ENCODE results near the gene MARK1.

The MARK1 gene

GRCh38 chr1:220707160-220707559, 179.2 kb downstream of the MARK1 start:
- no peaks in the 10 kb centered on the region for H3K36me3 ChIP-seq
- TF ChIP-seq, protein P1, sequence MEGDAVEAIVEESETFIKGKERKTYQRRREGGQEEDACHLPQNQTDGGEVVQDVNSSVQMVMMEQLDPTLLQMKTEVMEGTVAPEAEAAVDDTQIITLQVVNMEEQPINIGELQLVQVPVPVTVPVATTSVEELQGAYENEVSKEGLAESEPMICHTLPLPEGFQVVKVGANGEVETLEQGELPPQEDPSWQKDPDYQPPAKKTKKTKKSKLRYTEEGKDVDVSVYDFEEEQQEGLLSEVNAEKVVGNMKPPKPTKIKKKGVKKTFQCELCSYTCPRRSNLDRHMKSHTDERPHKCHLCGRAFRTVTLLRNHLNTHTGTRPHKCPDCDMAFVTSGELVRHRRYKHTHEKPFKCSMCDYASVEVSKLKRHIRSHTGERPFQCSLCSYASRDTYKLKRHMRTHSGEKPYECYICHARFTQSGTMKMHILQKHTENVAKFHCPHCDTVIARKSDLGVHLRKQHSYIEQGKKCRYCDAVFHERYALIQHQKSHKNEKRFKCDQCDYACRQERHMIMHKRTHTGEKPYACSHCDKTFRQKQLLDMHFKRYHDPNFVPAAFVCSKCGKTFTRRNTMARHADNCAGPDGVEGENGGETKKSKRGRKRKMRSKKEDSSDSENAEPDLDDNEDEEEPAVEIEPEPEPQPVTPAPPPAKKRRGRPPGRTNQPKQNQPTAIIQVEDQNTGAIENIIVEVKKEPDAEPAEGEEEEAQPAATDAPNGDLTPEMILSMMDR (IDR thresholded peaks at IDR 0.05) = no peak
- H3K4me3 ChIP-seq (ENCODE audit: low read depth in 1 of 2, low read length in 1 of 2) = no peak overlapping the region
- no peaks in the 10 kb centered on the region for H3K9me3 ChIP-seq
- peaks cover 0 to 7% of the 10 kb centered on the region in 2 experiments for H3K4me1 ChIP-seq (ENCODE audit: control insufficient read depth in 1 of 2, insufficient read depth in 1 of 2, low read depth in 1 of 2, low read length in 1 of 2)
- H3K27ac ChIP-seq = no peak overlapping the region
- H3K27me3 ChIP-seq = peaks cover 20% of the 10 kb centered on the region

GRCh38 chr1:220708244-220708643, 180.3 kb downstream of the MARK1 start:
- peaks cover 9% of the 10 kb centered on the region for H3K27me3 ChIP-seq
- no peaks in the 10 kb centered on the region for H3K9me3 ChIP-seq
- no peak overlapping the region for H3K4me3 ChIP-seq (ENCODE audit: low read depth in 1 of 2, low read length in 1 of 2)
- TF ChIP-seq, protein P1 (IDR thresholded peaks at IDR 0.05) = no peak
- H3K36me3 ChIP-seq = no peaks in the 10 kb centered on the region
- H3K4me1 ChIP-seq (ENCODE audit: control insufficient read depth in 1 of 2, insufficient read depth in 1 of 2, low read depth in 1 of 2, low read length in 1 of 2) = no peaks in the 10 kb centered on the region
- H3K27ac ChIP-seq = no peak overlapping the region

DNA sequence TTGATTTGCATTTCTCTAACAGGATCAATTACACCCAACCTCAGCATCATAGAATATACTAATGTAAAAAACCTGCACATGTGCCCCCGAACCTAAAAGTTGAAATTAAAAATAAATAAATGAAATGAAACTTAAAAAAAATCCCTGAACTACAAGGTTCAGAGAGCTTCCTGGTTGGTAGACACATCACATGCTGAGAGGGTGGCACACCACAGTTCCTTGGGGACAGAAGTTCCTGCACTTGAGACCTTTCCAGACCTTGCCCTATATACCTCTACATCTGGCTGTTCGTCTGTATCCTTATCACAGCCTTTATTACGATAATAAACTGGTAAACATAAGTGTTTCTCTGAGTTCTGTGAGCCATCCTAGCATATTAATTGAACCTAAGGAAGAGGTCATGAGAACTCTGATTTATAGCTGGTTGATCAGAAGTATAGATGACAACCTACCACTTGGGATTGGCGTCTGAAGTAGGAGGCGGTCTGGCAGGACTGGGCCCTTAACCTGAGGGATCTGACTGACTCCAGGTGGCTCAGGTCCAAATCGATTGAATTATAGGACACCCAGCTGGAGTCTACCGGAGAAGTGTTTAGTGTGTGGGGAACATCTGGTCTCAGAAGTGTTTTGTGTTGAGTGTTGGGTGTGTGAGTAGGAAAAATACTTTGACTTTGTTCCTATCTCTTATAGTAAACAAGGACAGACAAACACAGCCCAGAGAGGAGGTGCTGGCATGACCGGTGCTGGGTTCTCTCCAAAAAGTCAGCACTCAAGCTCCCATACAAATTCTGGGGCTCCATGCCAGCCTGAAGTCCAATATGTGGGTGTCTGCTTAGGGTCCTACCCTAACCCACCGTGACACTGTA, 181.2 kb downstream of the MARK1 start:
- H3K27me3 ChIP-seq = peaks cover 6% of the 10 kb centered on the region
- no peak overlapping the region for H3K27ac ChIP-seq
- no peak overlapping the region for H3K4me3 ChIP-seq (ENCODE audit: low read depth in 1 of 2, low read length in 1 of 2)
- no peaks in the 10 kb centered on the region for H3K9me3 ChIP-seq
- TF ChIP-seq, protein P1 (IDR thresholded peaks at IDR 0.05) = no peak
- no peaks in the 10 kb centered on the region for H3K36me3 ChIP-seq
- H3K4me1 ChIP-seq (ENCODE audit: control insufficient read depth in 1 of 2, insufficient read depth in 1 of 2, low read depth in 1 of 2, low read length in 1 of 2) = no peaks in the 10 kb centered on the region

DNA sequence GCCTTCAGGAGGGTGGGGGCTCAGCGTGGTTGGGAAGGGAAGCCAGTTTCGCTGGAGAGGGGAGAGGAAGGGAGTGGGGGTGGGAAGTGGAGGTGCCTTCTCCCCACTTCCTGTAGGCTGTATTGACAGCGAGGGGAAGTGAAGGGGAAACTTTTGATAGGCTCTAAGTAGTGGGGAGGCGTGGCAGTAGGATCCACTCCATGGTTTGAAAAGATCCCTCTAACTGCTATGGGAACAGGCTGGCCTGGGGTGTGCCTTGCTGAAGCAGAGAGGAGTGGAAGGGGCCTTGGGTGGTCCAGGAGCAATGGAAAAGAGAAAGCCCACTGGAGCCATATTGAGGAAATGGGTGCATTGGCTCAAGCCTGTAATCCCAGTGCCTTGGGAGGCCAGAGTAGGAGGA, 182.4 kb downstream of the MARK1 start:
- Histone ChIP-seq H3K36me3 (no peaks in the 10 kb centered on the region), H3K27me3 (peaks cover 6% of the 10 kb centered on the region), H3K27ac (no peak overlapping the region), H3K4me3 (ENCODE audit: low read depth in 1 of 2, low read length in 1 of 2) (no peak overlapping the region), H3K4me1 (ENCODE audit: control insufficient read depth in 1 of 2, insufficient read depth in 1 of 2, low read depth in 1 of 2, low read length in 1 of 2) (no peaks in the 10 kb centered on the region), H3K9me3 (no peaks in the 10 kb centered on the region)
- TF ChIP-seq, protein P1 (IDR thresholded peaks at IDR 0.05) = no peak

DNA sequence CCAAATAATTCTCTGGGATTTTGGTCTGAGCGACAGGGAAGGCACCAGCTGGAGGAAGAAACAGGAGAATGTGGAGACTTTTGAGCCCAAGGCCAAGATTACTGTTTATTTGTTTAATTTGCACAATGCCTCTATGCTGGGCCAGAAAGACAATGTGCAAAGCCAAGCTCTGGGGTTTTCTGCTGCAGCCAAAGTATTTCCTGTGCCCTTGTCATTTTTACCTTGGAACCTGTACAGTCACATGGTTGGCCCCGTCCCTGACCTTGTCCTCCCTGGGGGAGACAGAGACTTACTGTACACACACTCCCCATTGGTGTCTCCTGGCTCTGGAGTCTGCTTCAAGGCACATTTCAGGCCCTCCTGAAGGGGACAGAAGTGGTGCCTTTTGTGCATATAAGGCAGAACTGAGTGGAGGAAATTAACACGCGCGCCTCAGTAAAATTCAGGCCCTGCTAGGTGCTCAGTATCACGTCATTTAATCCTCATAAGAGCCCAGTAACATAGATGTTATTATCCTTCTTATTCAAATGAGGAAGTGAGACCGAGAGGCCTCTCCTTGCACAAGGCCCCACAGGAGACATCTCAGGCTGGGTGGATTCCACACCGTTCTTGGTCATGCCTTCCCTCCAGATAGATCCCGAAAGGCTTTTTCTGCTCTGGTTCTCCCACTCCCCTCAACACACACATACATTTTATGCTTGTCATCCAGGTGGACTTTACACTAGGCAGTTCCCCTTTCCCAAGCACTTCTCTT, 183.3 kb downstream of the MARK1 start:
- no peak overlapping the region for H3K4me3 ChIP-seq (ENCODE audit: low read depth in 1 of 2, low read length in 1 of 2)
- H3K36me3 ChIP-seq = no peaks in the 10 kb centered on the region
- TF ChIP-seq, protein P1 (IDR thresholded peaks at IDR 0.05) = no peak
- H3K4me1 ChIP-seq (ENCODE audit: control insufficient read depth in 1 of 2, insufficient read depth in 1 of 2, low read depth in 1 of 2, low read length in 1 of 2) = no peaks in the 10 kb centered on the region
- H3K27ac ChIP-seq = no peak overlapping the region
- H3K9me3 ChIP-seq = no peaks in the 10 kb centered on the region
- peaks cover 4% of the 10 kb centered on the region for H3K27me3 ChIP-seq
